ENCODE results near the gene SNAP47. TPM values are rescaled to one million over a fixed set of nuclear protein-coding genes. Genes with fewer than 3 reads are reported as not detected.

Gene SNAP47
- total and polyA plus RNA-seq, 9 of the 15 experiments (the other 6 are each of a cell fraction or from before 2014, with no cell fraction given) = 2.5 to 41.3 (median 32.6) TPM

DNA sequence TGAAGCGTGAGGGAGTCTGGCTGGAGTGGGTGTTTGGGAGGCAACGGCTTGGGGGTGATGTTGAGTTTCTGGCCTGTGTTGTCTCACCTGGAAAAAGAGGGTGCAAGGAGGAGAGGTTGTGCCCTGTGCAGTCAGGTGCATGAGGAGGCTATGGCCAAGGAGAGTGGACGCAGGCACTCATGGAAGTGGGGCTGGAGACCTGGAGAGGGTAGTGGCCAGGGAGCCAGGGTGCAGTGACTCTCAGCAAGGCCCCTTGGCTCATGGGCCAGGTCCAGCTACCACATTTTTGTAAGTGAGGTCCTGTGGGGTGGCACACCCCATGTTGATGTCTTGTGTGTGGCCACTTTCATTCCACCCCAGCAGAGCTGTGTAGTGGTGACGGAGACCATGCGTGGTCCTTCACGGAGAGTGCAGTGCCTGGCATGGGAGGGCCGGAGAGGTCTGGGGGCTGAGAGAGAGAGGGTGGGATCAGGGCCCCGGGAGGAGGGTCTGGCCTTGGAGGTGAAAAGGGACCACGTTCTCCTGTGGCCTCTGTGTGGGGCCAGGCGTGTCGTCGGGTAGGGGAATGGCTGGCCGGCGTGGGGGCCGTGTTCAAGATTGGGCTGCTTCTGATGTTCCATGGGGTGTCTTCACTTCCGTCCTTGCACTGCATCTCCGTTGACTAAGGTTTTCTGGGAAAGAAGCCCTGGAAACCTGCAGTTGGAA is 6.1 kb downstream of the SNAP47 start:
- intact Hi-C loops (cut with micrococcal nuclease) = no loop called here
- BruUV-seq (replicated peaks) = no TSS peak
- POLR2A ChIA-PET = interaction anchor here (0.6 to 0.9 kb wide), 2 partner anchors 11 to 51 kb away, joined by 5 to 6 read pairs; no protein-coding TSS in a partner anchor
- H3K4me2 ChIP-seq (ENCODE audit: insufficient read depth, low read length) = no peak overlapping the region
- H3K27me3 ChIP-seq (ENCODE audit: control insufficient read depth in 2 of 2, insufficient read depth in 2 of 2, low read length in 2 of 2) = no peaks in the 10 kb centered on the region
- TF ChIP-seq HMG20B (CRISPR knock-in tag; IDR thresholded peaks at IDR 0.05) (no peak), ZNF561 (CRISPR knock-in tag; conservative IDR thresholded peaks at IDR 0.05) (no peak), RBFOX2 (IDR thresholded peaks at IDR 0.05; ENCODE audit: low read depth, low read length) (0 out of 2 replicates have a peak, but pooled peaks have one; percentile 27)
- H3K9me3 ChIP-seq (replicated peaks; ENCODE audit: control insufficient read depth, insufficient read depth, low read depth, low read length) = no peaks in the 10 kb centered on the region
- in situ Hi-C loops (cut with MboI) = no loop called here
- H3K79me2 ChIP-seq (ENCODE audit: control insufficient read depth, insufficient read depth, low read length) = peaks cover 72% of the 10 kb centered on the region
- WGBS (ENCODE audit: insufficient coverage, low coverage, missing lambda C conversion rate) = 87% methylated on average over 17 of the region's 17 CpGs
- peak overlapping the region in 1 of 2 experiments; percentile 54; a peak in 2 of 4 replicates for H3K9ac ChIP-seq (ENCODE audit: insufficient read depth in 1 of 2, low read depth in 2 of 2, low read length in 2 of 2)
- CTCF ChIA-PET (ENCODE audit: low intra/inter-chr PET ratio) = interaction anchor here (0.6 kb wide), 1 partner anchor 1725 kb away, joined by 4 read pairs; no protein-coding TSS in a partner anchor
- peaks cover 17% of the 10 kb centered on the region for H4K20me1 ChIP-seq (replicated peaks; ENCODE audit: control insufficient read depth, insufficient read depth, low read length)
- no peak overlapping the region for H2AFZ ChIP-seq (ENCODE audit: low read depth, low read length)
- DNase-seq (ENCODE audit: extremely low read depth in 1 of 4, low spot score in 3 of 4) = no peak
- H3K4me3 ChIP-seq = no peak overlapping the region
- no peak overlapping the region for H3K27ac ChIP-seq (ENCODE audit: extremely low read depth, low read depth, low read length)
- ATAC-seq = no peak
- peaks cover 0 to 18% of the 10 kb centered on the region in 2 experiments; a peak in 2 of 5 replicates for H3K4me1 ChIP-seq (replicated peaks in 1 of 2; ENCODE audit: control insufficient read depth in 2 of 2, insufficient read depth in 2 of 2, low read length in 2 of 2)
- 0 out of 3 replicates have a peak, but pooled peaks cover 2% of the 10 kb centered on the region for H3K36me3 ChIP-seq (ENCODE audit: control insufficient read depth, insufficient read depth, low read length)
- no peak for FAIRE-seq
- peaks cover 3% of the 10 kb centered on the region for H3K9me1 ChIP-seq (ENCODE audit: control insufficient read depth, insufficient read depth, low read length)
